SKM-1 treated with dmso at 0.1 percent for 144 hours (cell line): ENCODE data around the gene PRKCI.
"Not testable (repeated sequence)": the region's sequence is repeated elsewhere in the genome, so short reads cannot be mapped to it uniquely, and the experiment has no call there.

Experiments used
- DNase-seq: peaks from one replicate; lab custom pipeline; 2025; ENCODE audit not compliant: unreplicated experiment; lab: John Stamatoyannopoulos, UW

The PRKCI gene

DNA sequence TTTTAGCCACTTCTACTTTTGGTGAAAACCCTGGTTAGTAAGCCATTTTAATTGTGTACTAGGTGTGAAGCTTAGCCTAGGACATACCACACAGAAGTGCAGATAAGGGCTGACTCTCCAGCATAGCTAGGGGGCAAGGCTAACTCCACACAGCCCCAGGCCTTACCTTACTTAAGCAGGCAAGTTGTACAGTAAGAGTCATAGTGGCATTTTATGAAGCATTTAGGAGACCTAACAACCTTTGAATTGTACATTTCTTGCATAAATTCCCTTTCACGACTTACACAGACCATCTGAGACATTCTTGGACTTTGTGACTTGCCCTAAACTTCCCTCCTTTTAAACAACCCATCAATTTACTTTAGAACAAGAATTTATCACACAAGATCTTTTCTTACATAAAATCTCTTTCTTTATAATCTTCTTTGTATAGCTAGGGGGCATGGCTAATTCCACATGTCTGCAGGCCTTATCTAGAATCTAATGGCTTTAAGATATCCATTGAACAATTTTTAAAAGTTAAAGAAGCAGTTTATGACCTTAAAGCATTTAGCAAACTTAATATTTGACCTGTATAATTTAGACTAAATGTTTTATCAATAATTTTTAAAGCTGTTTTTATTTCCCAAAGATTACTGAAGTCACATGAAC is 116.6 kb downstream of the PRKCI start:
- no peak for DNase-seq

DNA sequence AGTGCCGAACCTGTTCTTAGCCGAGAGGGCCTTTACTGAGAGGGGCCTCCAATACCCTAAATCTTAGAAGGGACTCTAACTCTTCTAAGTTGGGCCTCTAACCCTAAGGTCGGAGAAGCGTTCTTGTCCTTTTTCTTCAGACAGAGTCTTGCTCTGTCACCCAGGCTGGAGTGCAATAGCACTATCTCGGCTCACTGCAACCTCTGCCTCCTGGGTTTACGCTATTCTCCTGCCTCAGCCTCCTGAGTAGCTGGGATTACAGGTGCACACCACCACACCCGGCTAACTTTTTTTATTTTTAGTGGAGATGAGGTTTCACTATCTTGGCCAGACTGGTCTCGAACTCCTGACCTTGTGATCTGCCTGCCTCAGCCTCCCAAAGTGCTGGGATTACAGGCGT is 120.0 kb downstream of the PRKCI start:
- DNase-seq: not testable (repeated sequence)

DNA sequence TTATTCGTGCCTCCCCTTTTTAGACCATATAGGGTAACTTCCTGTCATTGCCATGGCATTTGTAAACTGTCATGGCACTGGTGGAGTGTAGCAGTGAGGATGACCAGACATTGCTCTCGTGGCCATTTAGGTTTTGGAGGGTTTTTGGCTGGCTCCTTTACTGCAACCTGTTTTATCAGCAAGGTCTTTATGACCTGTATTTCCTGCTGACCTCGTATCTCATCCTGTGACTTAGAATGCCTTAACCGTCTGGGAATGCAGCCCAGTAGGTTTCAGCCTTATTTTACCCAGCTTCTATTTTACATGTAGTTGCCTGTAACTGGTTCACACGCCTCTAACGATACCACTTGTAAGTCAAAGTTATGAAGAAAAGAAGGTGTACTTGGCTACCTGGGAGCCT is 121.6 kb downstream of the PRKCI start:
- DNase-seq: not testable (repeated sequence)

DNA sequence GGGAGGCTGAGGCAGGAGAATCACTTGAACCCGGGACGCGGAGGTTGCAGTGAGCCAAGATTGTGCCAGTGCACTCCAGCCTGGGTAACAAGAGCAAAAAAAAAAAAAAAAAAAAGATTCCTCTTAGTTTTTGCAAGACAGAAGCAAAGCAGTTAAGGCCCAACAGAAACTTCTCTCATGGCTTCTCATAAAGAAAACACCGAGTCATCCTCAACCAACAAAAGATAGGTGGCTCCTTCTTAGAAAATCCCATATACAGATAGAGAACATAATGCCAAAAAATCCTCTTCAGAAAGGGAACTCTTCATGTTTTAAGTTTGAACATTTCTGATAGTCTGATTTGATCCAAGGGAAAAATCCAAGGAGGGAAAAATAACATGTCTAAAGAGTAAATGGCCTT is 122.7 kb downstream of the PRKCI start:
- DNase-seq: no peak

GRCh38 chr3:170346481-170347392 is 124.5 kb downstream of the PRKCI start:
- DNase-seq: no peak

DNA sequence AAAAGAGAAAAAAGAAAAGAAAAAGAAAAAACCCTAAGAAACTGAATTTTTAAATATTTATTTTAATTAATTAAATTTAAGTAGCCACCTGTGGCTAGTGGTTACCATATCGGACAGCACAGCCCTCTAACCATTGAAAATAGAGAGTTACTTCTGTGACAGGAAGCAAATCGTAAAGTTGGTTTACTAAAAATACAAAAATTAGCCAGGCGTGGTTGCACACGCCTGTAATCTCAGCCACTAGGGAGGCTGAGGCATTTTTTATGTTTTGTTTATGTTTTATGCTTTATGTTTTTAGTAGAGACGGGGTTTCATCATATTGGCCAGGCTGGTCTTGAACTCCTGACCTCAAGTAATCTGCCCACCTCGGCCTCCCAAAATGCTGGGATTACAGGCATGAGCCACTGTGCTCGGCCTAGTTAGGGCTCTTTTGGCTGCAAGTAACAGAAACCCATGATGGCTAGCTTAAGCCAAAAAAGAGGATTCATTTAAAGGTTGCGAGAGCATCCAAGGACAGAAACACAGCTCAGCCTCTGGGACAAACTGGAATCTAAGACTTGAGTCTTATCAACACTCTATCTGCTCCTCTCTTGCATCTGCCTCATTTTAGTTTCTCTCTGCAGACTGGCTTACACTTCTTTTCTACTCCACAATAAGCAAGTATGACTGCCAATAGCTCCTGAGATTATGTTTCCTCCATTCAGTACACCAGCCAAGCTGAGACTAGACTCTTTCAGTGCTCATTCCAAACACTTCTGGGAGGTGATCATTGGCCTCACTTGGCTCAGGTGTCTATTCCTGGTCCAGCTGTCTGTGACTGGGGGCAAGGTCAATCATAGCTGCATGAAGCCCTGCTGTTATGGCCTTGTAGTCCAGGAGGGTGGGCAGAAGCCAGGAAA is 128.5 kb downstream of the PRKCI start:
- DNase-seq: no peak

DNA sequence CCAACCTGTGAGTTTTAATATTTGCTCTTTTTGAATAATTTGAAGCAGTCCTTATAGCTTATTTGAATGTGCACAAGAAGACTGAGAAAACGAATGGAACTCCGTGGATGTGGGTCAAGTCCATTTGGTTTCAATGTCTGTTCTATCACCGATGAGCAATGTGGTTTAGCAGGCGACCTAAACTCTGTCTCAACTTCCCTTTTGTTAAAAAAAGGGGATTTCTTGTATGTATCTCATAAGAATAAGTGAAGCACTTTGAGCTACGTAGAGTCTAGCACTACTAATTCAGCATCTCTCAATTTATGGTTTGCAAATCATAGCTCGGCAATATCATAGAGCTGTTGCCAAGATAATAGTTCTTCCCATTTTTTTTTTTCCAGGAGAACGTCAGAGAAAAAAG is 130.7 kb downstream of the PRKCI start:
- DNase-seq: peak; percentile 63

DNA sequence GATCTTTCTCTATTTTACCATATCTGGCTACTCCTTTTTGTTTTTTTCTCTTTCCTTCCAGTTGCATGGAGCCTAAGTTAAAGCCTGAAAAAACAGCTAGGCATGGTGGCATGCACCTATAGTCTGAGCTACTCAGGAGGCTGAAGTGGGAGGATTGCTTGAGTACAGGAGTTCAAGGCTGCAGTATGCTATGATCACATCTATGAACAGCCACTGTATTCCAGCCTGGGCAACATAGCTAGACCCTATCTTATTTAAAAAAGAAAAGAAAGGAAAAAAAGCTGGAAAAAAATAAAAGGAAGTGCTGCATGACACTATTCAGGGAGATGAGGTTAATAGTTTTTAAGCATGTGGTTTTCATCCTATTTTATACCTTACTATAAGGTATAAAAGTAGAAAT is 131.3 kb downstream of the PRKCI start:
- DNase-seq: no peak

DNA sequence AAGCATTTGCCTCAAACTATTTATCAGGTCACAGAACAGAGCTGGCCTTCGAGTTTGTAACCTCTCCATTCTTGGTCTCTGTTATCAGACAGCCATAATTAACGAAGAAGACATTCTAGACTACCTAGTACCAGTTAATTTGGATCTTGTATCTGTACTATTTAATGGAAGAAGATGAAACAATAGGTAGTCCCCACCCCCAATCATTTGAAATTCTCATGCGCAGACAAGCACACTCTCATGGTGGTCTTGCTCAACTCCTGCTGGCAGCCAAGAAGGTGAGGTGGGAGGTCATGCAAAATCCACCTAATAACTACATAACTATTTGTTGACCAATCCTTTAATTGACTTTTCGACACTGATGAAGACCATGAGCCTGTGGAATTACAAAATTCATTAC is 132.5 kb downstream of the PRKCI start:
- DNase-seq: no peak
